Measurements from ENCODE around the gene BNIPL. TPM values are rescaled to one million over a fixed set of nuclear protein-coding genes. Genes with fewer than 3 reads are reported as not detected.

The BNIPL gene
- total RNA-seq, 1 experiment from 2014 or later, result 0.46 TPM

DNA sequence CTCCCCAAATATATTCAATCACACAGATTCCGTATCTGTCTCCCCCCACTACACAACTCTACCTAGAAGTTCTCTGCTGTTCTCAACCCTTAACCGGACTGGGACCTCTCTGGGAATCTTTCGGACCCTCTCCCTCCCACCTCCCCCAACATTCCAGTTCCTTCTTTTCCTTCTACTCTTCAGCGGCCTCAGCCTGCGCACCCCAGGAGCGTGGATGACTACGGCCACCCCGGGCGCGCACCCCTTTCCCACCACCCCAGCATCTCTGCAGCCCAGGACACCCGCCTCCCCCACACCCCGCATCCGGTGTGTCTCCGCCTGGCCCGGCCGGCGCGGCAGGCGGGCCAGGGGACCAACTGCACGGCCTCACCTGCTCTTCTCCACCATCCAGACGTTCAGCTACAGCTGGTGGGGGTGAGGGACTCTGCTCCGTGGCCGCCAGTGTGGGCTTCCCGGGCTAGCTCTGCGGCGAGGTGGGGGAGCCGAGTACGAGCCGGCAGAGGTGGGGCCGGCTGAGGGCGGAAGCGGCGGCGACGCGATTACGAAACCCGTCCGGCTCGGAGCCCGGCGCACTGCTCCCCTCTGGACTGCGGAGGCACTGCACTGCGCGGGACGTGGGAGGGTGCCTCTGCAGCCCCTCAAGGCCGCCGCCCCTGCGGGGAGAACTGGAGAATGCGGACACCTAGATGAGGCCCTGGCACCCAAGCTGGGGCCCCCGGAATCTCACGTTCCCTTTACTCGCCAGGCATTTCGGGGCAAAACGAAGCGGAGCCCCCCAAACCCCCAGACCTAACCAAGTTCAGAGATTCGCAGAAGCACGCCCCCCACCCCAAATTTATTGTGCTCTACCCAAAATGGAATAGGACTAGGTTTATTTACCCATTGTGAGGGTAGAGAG lies 23.0 kb downstream of the BNIPL start, which contains the start of gene CDC42SE1:
Gene CDC42SE1, minus strand, starts transcription at position 514 of the 898 bp plus-strand sequence. CDS start 3,892 bp downstream, outside the sequence.
- peaks cover 12% of the 10 kb centered on the region for H3K36me3 ChIP-seq (ENCODE audit: control insufficient read depth, insufficient read depth, low read length)
- ATAC-seq, result peak; percentile 96
- TF ChIP-seq TCF7L2 (IDR thresholded peaks at IDR 0.05; ENCODE audit: low read depth, low read length) (peak; percentile 46; the same call in 1 of the 2 replicates), POLR2AphosphoS5 (IDR thresholded peaks at IDR 0.05; ENCODE audit: low read depth, low read length) (peak; percentile 86), SIN3A (IDR thresholded peaks at IDR 0.05; ENCODE audit: borderline replicate concordance, insufficient read depth, low read depth, low read length) (peak; percentile 78; the same call in 1 of the 2 replicates)
- TF ChIP-seq, protein P1, sequence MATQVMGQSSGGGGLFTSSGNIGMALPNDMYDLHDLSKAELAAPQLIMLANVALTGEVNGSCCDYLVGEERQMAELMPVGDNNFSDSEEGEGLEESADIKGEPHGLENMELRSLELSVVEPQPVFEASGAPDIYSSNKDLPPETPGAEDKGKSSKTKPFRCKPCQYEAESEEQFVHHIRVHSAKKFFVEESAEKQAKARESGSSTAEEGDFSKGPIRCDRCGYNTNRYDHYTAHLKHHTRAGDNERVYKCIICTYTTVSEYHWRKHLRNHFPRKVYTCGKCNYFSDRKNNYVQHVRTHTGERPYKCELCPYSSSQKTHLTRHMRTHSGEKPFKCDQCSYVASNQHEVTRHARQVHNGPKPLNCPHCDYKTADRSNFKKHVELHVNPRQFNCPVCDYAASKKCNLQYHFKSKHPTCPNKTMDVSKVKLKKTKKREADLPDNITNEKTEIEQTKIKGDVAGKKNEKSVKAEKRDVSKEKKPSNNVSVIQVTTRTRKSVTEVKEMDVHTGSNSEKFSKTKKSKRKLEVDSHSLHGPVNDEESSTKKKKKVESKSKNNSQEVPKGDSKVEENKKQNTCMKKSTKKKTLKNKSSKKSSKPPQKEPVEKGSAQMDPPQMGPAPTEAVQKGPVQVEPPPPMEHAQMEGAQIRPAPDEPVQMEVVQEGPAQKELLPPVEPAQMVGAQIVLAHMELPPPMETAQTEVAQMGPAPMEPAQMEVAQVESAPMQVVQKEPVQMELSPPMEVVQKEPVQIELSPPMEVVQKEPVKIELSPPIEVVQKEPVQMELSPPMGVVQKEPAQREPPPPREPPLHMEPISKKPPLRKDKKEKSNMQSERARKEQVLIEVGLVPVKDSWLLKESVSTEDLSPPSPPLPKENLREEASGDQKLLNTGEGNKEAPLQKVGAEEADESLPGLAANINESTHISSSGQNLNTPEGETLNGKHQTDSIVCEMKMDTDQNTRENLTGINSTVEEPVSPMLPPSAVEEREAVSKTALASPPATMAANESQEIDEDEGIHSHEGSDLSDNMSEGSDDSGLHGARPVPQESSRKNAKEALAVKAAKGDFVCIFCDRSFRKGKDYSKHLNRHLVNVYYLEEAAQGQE (IDR thresholded peaks at IDR 0.05; ENCODE audit: insufficient read depth in 1 of 2, low read depth in 2 of 2, low read length in 1 of 2), result no peak
- TF ChIP-seq, protein P2, sequence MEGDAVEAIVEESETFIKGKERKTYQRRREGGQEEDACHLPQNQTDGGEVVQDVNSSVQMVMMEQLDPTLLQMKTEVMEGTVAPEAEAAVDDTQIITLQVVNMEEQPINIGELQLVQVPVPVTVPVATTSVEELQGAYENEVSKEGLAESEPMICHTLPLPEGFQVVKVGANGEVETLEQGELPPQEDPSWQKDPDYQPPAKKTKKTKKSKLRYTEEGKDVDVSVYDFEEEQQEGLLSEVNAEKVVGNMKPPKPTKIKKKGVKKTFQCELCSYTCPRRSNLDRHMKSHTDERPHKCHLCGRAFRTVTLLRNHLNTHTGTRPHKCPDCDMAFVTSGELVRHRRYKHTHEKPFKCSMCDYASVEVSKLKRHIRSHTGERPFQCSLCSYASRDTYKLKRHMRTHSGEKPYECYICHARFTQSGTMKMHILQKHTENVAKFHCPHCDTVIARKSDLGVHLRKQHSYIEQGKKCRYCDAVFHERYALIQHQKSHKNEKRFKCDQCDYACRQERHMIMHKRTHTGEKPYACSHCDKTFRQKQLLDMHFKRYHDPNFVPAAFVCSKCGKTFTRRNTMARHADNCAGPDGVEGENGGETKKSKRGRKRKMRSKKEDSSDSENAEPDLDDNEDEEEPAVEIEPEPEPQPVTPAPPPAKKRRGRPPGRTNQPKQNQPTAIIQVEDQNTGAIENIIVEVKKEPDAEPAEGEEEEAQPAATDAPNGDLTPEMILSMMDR (IDR thresholded peaks at IDR 0.05), result peak; percentile 90
- BruUV-seq (replicated peaks), result no TSS peak
- peak within 1 kb of the TSS; percentile 97 for H3K27ac ChIP-seq (ENCODE audit: low read length)
- intact Hi-C loops (cut with micrococcal nuclease; ENCODE audit: unreplicated experiment) (no loop called here), in situ Hi-C loops (cut with HindIII; ENCODE audit: low pct_unique_long_range_greater_than_20kb, low sequenced_read_pairs) (no loop called here)
- CTCF ChIA-PET, result interaction anchor here (0.6 to 0.8 kb wide), 2 partner anchors 10 to 342 kb away, joined by 4 to 9 read pairs; no protein-coding TSS in a partner anchor
- DNase-seq (ENCODE audit: low read depth, low spot score), result no peak
- H3K27me3 ChIP-seq (ENCODE audit: control insufficient read depth, insufficient read depth, low read length), result no peaks in the 10 kb centered on the region
- POLR2A ChIA-PET, result interaction anchor here (0.5 kb wide), 1 partner anchor 15 kb away, joined by 7 read pairs; no protein-coding TSS in a partner anchor
- H3K4me3 ChIP-seq (ENCODE audit: low read depth in 2 of 2, low read length in 2 of 2), result peak within 1 kb of the TSS; percentile 94 to 99
- H3K4me1 ChIP-seq (ENCODE audit: control insufficient read depth, insufficient read depth, low read length), result peaks cover 21% of the 10 kb centered on the region
- H3K9me3 ChIP-seq (ENCODE audit: control insufficient read depth, insufficient read depth, low read depth, low read length), result no peaks in the 10 kb centered on the region

DNA sequence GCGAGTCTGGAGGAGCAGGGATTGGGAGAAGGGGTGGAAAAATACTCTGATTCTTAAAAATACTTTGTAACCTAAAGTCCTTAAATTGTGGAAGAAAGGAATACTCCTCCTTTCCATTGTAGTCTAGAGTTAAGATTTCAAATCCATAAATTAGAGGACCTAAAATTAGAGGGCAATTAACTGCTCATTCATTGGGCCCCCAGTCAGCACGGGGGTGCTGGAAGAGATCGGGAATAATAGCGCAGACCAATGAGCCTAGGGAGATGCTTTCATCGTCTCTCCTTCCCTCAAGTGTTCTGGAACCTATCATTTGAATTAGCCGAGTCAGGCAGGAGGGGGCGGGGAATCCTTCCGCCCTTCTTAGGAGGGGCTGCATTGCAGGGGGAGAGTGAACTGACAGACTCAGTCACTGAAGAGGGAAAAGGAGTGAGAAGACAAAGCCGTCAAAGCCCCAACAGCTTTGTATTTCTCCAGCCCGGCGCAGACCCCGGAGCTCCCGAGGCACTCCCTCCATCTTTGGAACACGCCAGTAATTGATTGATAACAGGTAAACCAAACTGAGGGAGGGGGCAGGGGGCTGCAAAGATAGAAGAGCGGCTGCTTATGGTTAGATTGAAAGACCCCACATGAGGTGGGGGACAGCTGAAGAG lies 23.7 kb downstream of the BNIPL start, which contains the start of gene MLLT11:
Gene MLLT11, plus strand, starts transcription at position 391 of the 650 bp plus-strand sequence. CDS start 6,828 bp downstream, outside the sequence.
- TF ChIP-seq TCF7L2 (IDR thresholded peaks at IDR 0.05; ENCODE audit: low read depth, low read length), result no peak
- TF ChIP-seq, protein P1 (IDR thresholded peaks at IDR 0.05; ENCODE audit: insufficient read depth in 1 of 2, low read depth in 2 of 2, low read length in 1 of 2), result no peak
- TF ChIP-seq POLR2AphosphoS5 (IDR thresholded peaks at IDR 0.05; ENCODE audit: low read depth, low read length), result no peak
- TF ChIP-seq, protein P2 (IDR thresholded peaks at IDR 0.05), result no peak
- no peak for TF ChIP-seq SIN3A (IDR thresholded peaks at IDR 0.05; ENCODE audit: borderline replicate concordance, insufficient read depth, low read depth, low read length)
- Histone ChIP-seq H3K4me3 (ENCODE audit: low read depth in 2 of 2, low read length in 2 of 2) (peak within 1 kb of the TSS; percentile 94 to 99), H3K27ac (ENCODE audit: low read length) (peak within 1 kb of the TSS; percentile 97), H3K27me3 (ENCODE audit: control insufficient read depth, insufficient read depth, low read length) (no peaks in the 10 kb centered on the region), H3K4me1 (ENCODE audit: control insufficient read depth, insufficient read depth, low read length) (peaks cover 21% of the 10 kb centered on the region), H3K9me3 (ENCODE audit: control insufficient read depth, insufficient read depth, low read depth, low read length) (no peaks in the 10 kb centered on the region), H3K36me3 (ENCODE audit: control insufficient read depth, insufficient read depth, low read length) (peaks cover 5% of the 10 kb centered on the region)
- ChIA-PET CTCF (interaction anchor here (0.6 to 1.3 kb wide), 3 partner anchors 11 to 343 kb away, joined by 4 to 9 read pairs (median 4); partner anchors contain the start of gene C1orf56), POLR2A (no interaction called here)
- ATAC-seq (peak; percentile 78), DNase-seq (ENCODE audit: low read depth, low spot score) (no peak)
- in situ Hi-C loops (cut with HindIII; ENCODE audit: low pct_unique_long_range_greater_than_20kb, low sequenced_read_pairs) (no loop called here), intact Hi-C loops (cut with micrococcal nuclease; ENCODE audit: unreplicated experiment) (no loop called here)
- TSS peak; percentile 84 for BruUV-seq (replicated peaks)

All from Panc1 (cell line).